ENCODE data around the gene SIGLEC11. TPM values are rescaled to one million over a fixed set of nuclear protein-coding genes. Genes with fewer than 3 reads are reported as not detected.

Gene SIGLEC11
- total and polyA plus RNA-seq, 2 donors (not counting 1 experiment from before 2014, with no cell fraction given) = 0.09 TPM; not detected in 1

GRCh38 chr19:49984491-49984890 is 23.5 kb upstream of the SIGLEC11 start:
- Histone ChIP-seq H3K27ac (ENCODE audit: low read length in 2 of 2) (no peak overlapping the region), H3K36me3 (replicated peaks in 1 of 2; ENCODE audit: control extremely low read depth in 1 of 2, control insufficient read depth in 1 of 2, extremely low read depth in 1 of 2, insufficient read depth in 2 of 2, low read length in 1 of 2) (peaks cover 0 to 43% of the 10 kb centered on the region in 2 experiments), H3K9me3 (ENCODE audit: control extremely low read depth in 1 of 3, control insufficient read depth in 2 of 3, insufficient read depth in 1 of 3, low read length in 2 of 3) (peaks cover 0 to 13% (median 0%) of the 10 kb centered on the region in 3 donors), H3K9ac (ENCODE audit: low read length) (no peak overlapping the region), H3K79me2 (ENCODE audit: control insufficient read depth, insufficient read depth, low read length) (no peaks in the 10 kb centered on the region), H4K20me1 (ENCODE audit: control insufficient read depth, insufficient read depth, low read length, poor library complexity, severe bottlenecking) (peaks cover 19% of the 10 kb centered on the region), H3K4me2 (replicated peaks; ENCODE audit: low read depth, low read length, poor library complexity, severe bottlenecking) (no peak overlapping the region), H3K27me3 (replicated peaks in 1 of 4; ENCODE audit: control extremely low read depth in 1 of 4, control insufficient read depth in 3 of 4, insufficient read depth in 4 of 4, low read length in 3 of 4) (no peaks in the 10 kb centered on the region), H2AFZ (ENCODE audit: insufficient read depth, low read depth, low read length, poor library complexity, severe bottlenecking) (no peak overlapping the region), H3K4me1 (ENCODE audit: control insufficient read depth in 2 of 2, insufficient read depth in 2 of 2, low read length in 2 of 2) (no peaks in the 10 kb centered on the region), H3K4me3 (ENCODE audit: control extremely low read depth in 1 of 5, extremely low read depth in 1 of 5, insufficient read depth in 1 of 5, low read depth in 2 of 5, low read length in 4 of 5) (no peak overlapping the region)
- Mint-ChIP-seq H3K4me3 (no peak overlapping the region), H3K9me3 (ENCODE audit: insufficient read depth) (no peaks in the 10 kb centered on the region), H3K27me3 (no peaks in the 10 kb centered on the region), H3K27ac (no peak overlapping the region), H3K4me1 (no peaks in the 10 kb centered on the region)
- POLR2A ChIA-PET = no interaction called here
- ATAC-seq (ENCODE audit: low read depth) (no peak), DNase-seq (no peak)
- TF ChIP-seq EZH2 (IDR thresholded peaks at IDR 0.05; ENCODE audit: borderline replicate concordance, insufficient read depth, low read depth, low read length, poor library complexity, severe bottlenecking) = no peak
- intact Hi-C loops (cut with micrococcal nuclease) = no loop called here
- CTCF ChIA-PET = interaction anchor here (0.6 to 2.6 kb wide), 9 partner anchors 13 to 657 kb away, joined by 3 to 9 read pairs (median 3); no protein-coding TSS in a partner anchor
- WGBS (ENCODE audit: insufficient coverage) = 98% methylated on average over 11 of the region's 11 CpGs

GRCh38 chr19:49983645-49984229 is 22.8 kb upstream of the SIGLEC11 start:
- ATAC-seq (ENCODE audit: low read depth) (peak; percentile 69), DNase-seq (peak; percentile 77)
- no peak for TF ChIP-seq EZH2 (IDR thresholded peaks at IDR 0.05; ENCODE audit: borderline replicate concordance, insufficient read depth, low read depth, low read length, poor library complexity, severe bottlenecking)
- peak; percentile 89 for TF ChIP-seq CTCF (IDR thresholded peaks at IDR 0.05)
- Histone ChIP-seq H3K9me3 (ENCODE audit: control extremely low read depth in 1 of 3, control insufficient read depth in 2 of 3, insufficient read depth in 1 of 3, low read length in 2 of 3) (peaks cover 0 to 13% (median 0%) of the 10 kb centered on the region in 3 donors), H3K4me2 (replicated peaks; ENCODE audit: low read depth, low read length, poor library complexity, severe bottlenecking) (no peak overlapping the region), H3K27me3 (replicated peaks in 1 of 4; ENCODE audit: control extremely low read depth in 1 of 4, control insufficient read depth in 3 of 4, insufficient read depth in 4 of 4, low read length in 3 of 4) (no peaks in the 10 kb centered on the region), H3K79me2 (ENCODE audit: control insufficient read depth, insufficient read depth, low read length) (no peaks in the 10 kb centered on the region), H4K20me1 (ENCODE audit: control insufficient read depth, insufficient read depth, low read length, poor library complexity, severe bottlenecking) (peaks cover 19% of the 10 kb centered on the region), H3K27ac (ENCODE audit: low read length in 2 of 2) (no peak overlapping the region), H3K9ac (ENCODE audit: low read length) (no peak overlapping the region), H3K4me1 (ENCODE audit: control insufficient read depth in 2 of 2, insufficient read depth in 2 of 2, low read length in 2 of 2) (no peaks in the 10 kb centered on the region), H3K36me3 (replicated peaks in 1 of 2; ENCODE audit: control extremely low read depth in 1 of 2, control insufficient read depth in 1 of 2, extremely low read depth in 1 of 2, insufficient read depth in 2 of 2, low read length in 1 of 2) (peaks cover 0 to 41% of the 10 kb centered on the region in 2 experiments), H3K4me3 (ENCODE audit: control extremely low read depth in 1 of 5, extremely low read depth in 1 of 5, insufficient read depth in 1 of 5, low read depth in 2 of 5, low read length in 4 of 5) (no peak overlapping the region), H2AFZ (ENCODE audit: insufficient read depth, low read depth, low read length, poor library complexity, severe bottlenecking) (no peak overlapping the region)
- whole genome bisulfite sequencing (ENCODE audit: insufficient coverage) = 42% methylated on average over 5 of the region's 10 CpGs
- Mint-ChIP-seq H3K27me3 (no peaks in the 10 kb centered on the region), H3K9me3 (ENCODE audit: insufficient read depth) (no peaks in the 10 kb centered on the region), H3K27ac (peak overlapping the region; percentile 15), H3K4me3 (no peak overlapping the region), H3K4me1 (no peaks in the 10 kb centered on the region)
- intact Hi-C loops (cut with micrococcal nuclease) = loop anchor here (1.0 kb wide), 1 partner anchor 46 kb away; no protein-coding TSS in a partner anchor
- ChIA-PET CTCF (interaction anchor here (0.6 to 2.6 kb wide), 7 partner anchors 34 to 66 kb away, joined by 3 to 9 read pairs (median 3); no protein-coding TSS in a partner anchor), POLR2A (no interaction called here)
